Neutrophil (primary cell): ENCODE measurements around the gene CCDC93.

Experiments used
- H3K27ac ChIP-seq: fragments of 200-600 bp; sonication (generic); 2 replicates; pipeline ENCODE4 v1.5.1; 2016; ENCODE audit warnings: mild to moderate bottlenecking, moderate library complexity
- H3K27me3 ChIP-seq: fragments of 200-600 bp; sonication (generic); 2 replicates; pipeline ENCODE4 v1.6.0; 2016; ENCODE audit warnings: mild to moderate bottlenecking
- H3K36me3 ChIP-seq: fragments of 200-600 bp; sonication (generic); 2 replicates; pipeline ENCODE4 v1.5.1; 2017
- H3K4me1 ChIP-seq, 2 experiments: fragments of 200-600 bp in 1 of 2; sonication (generic) in 1 of 2; 1 replicate in 1 of 2; 2 replicates in 1 of 2; pipeline versions ENCODE4 v1.5.1 to v1.6.1; 2013 to 2016; ENCODE audit warnings: low read depth in 1 of 2, low read length in 1 of 2, mild to moderate bottlenecking in 1 of 2, moderate library complexity in 1 of 2; ENCODE audit not compliant: control insufficient read depth in 1 of 2, insufficient read depth in 1 of 2
- H3K4me3 ChIP-seq, 2 experiments: fragments of 200-600 bp in 1 of 2; sonication (generic) in 1 of 2; 1 replicate in 1 of 2; 2 replicates in 1 of 2; pipeline ENCODE4 v1.5.1; 2013 to 2016; ENCODE audit warnings: low read depth in 1 of 2, low read length in 1 of 2, mild to moderate bottlenecking in 1 of 2, moderate library complexity in 1 of 2
- H3K9me3 ChIP-seq: fragments of 200-600 bp; sonication (generic); 2 replicates; pipeline ENCODE4 v1.5.1; 2016
- TF ChIP-seq, protein P1 (sequence below): fragments of 200-600 bp; sonication (generic); IDR thresholded peaks from 2 replicates; pipeline ENCODE4 v1.5.1; 2016; ENCODE audit warnings: antibody characterized with exemption

The CCDC93 gene

GRCh38 chr2:117963446-117963845 lies 50.4 kb downstream of the CCDC93 start:
- H3K4me1 ChIP-seq = peaks cover 22 to 27% of the 10 kb centered on the region in 2 experiments

GRCh38 chr2:117961201-117961600 lies 52.7 kb downstream of the CCDC93 start:
- Histone ChIP-seq H3K4me3 (no peak overlapping the region), H3K36me3 (peaks cover 63% of the 10 kb centered on the region), H3K9me3 (no peaks in the 10 kb centered on the region), H3K27me3 (no peaks in the 10 kb centered on the region), H3K27ac (no peak overlapping the region), H3K4me1 (peaks cover 26 to 33% of the 10 kb centered on the region in 2 experiments)
- TF ChIP-seq, protein P1, sequence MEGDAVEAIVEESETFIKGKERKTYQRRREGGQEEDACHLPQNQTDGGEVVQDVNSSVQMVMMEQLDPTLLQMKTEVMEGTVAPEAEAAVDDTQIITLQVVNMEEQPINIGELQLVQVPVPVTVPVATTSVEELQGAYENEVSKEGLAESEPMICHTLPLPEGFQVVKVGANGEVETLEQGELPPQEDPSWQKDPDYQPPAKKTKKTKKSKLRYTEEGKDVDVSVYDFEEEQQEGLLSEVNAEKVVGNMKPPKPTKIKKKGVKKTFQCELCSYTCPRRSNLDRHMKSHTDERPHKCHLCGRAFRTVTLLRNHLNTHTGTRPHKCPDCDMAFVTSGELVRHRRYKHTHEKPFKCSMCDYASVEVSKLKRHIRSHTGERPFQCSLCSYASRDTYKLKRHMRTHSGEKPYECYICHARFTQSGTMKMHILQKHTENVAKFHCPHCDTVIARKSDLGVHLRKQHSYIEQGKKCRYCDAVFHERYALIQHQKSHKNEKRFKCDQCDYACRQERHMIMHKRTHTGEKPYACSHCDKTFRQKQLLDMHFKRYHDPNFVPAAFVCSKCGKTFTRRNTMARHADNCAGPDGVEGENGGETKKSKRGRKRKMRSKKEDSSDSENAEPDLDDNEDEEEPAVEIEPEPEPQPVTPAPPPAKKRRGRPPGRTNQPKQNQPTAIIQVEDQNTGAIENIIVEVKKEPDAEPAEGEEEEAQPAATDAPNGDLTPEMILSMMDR = no peak

More at GRCh38 chr2:117963446-117963845, 50.4 kb downstream of the CCDC93 start:
- peaks cover 65% of the 10 kb centered on the region for H3K36me3 ChIP-seq
- TF ChIP-seq, protein P1 = no peak
- H3K9me3 ChIP-seq = no peaks in the 10 kb centered on the region
- peak overlapping the region; percentile 39 for H3K27ac ChIP-seq
- H3K4me3 ChIP-seq = no peak overlapping the region
- H3K27me3 ChIP-seq = no peaks in the 10 kb centered on the region

DNA sequence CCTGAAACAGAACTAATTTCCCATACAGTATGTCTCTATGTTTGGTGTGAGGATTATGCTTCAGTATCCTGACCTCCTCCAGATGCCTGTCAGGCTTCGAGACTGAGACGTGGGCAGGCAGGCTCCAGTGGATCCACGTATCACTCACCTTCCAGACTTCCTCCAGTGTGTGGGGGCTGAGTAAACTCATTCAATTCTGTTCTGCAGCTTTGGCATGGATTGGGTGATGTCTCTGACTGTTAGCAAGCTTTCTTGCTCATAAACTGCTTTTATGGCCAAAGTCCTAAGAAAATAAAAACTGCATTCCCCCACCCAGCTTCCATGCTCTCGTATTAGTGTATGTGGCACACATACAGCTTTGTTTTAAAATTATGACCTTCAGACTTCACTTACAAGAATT lies 53.6 kb downstream of the CCDC93 start:
- Histone ChIP-seq H3K27ac (no peak overlapping the region), H3K4me3 (no peak overlapping the region), H3K9me3 (no peaks in the 10 kb centered on the region), H3K27me3 (no peaks in the 10 kb centered on the region), H3K36me3 (peaks cover 64% of the 10 kb centered on the region), H3K4me1 (peaks cover 26 to 30% of the 10 kb centered on the region in 2 experiments)
- TF ChIP-seq, protein P1 = no peak

GRCh38 chr2:117958186-117958585 lies 55.7 kb downstream of the CCDC93 start:
- peaks cover 7 to 10% of the 10 kb centered on the region in 2 experiments for H3K4me1 ChIP-seq
- H3K27ac ChIP-seq = no peak overlapping the region
- H3K27me3 ChIP-seq = no peaks in the 10 kb centered on the region
- H3K4me3 ChIP-seq = no peak overlapping the region
- TF ChIP-seq, protein P1 = no peak
- H3K9me3 ChIP-seq = no peaks in the 10 kb centered on the region
- H3K36me3 ChIP-seq = peaks cover 82% of the 10 kb centered on the region

GRCh38 chr2:117957616-117958015 lies 56.3 kb downstream of the CCDC93 start:
- no peaks in the 10 kb centered on the region for H3K9me3 ChIP-seq
- H3K27me3 ChIP-seq = no peaks in the 10 kb centered on the region
- H3K27ac ChIP-seq = no peak overlapping the region
- H3K4me3 ChIP-seq = no peak overlapping the region
- H3K4me1 ChIP-seq = peaks cover 6% of the 10 kb centered on the region in 2 experiments
- TF ChIP-seq, protein P1 = no peak
- peaks cover 87% of the 10 kb centered on the region for H3K36me3 ChIP-seq
